Mesothelial cell of epicardium (in vitro differentiated cells): ENCODE results near the gene DNAH6. TPM values are rescaled to one million over a fixed set of nuclear protein-coding genes. Genes with fewer than 3 reads are reported as not detected.

Source experiments
- DNase-seq, 2 experiments: peaks; one replicate each; pipeline ENCODE4 v3.0.0; 2021; ENCODE audit warnings: low spot score in 2 of 2; ENCODE audit not compliant: unreplicated experiment in 2 of 2
- H3K27ac Mint-ChIP-seq: 2 replicates; pipeline ENCODE4 v1.8.0; 2021; ENCODE audit warnings: mixed read lengths
- H3K27me3 Mint-ChIP-seq: 2 replicates; pipeline ENCODE4 v1.8.0; 2021; ENCODE audit warnings: low read depth, mixed read lengths
- H3K36me3 Mint-ChIP-seq: 2 replicates; pipeline ENCODE4 v1.8.0; 2021; ENCODE audit warnings: mixed read lengths
- H3K4me1 Mint-ChIP-seq: 2 replicates; pipeline ENCODE4 v1.8.0; 2021; ENCODE audit warnings: mixed read lengths
- H3K4me3 Mint-ChIP-seq: 2 replicates; pipeline ENCODE4 v1.8.0; 2021; ENCODE audit warnings: mild to moderate bottlenecking, moderate library complexity, mixed read lengths
- H3K9me3 Mint-ChIP-seq: 2 replicates; pipeline ENCODE4 v1.8.0; 2021; ENCODE audit warnings: mixed read lengths
- total RNA-seq: library from RNA; stranded (reverse); gene quantifications from 3 replicates; pipeline ENCODE4 v1.2.1, GENCODE V29; 2021
- TF ChIP-seq, protein P1 (sequence below): fragments of 200-600 bp; sonication (generic); IDR thresholded peaks from one replicate; pipeline ENCODE4 v1.5.0; 2021; ENCODE audit warnings: antibody characterized with exemption; ENCODE audit not compliant: unreplicated experiment

DNAH6 gene
- total RNA-seq, 1 donor from 2014 or later, result 0.54 TPM

DNA sequence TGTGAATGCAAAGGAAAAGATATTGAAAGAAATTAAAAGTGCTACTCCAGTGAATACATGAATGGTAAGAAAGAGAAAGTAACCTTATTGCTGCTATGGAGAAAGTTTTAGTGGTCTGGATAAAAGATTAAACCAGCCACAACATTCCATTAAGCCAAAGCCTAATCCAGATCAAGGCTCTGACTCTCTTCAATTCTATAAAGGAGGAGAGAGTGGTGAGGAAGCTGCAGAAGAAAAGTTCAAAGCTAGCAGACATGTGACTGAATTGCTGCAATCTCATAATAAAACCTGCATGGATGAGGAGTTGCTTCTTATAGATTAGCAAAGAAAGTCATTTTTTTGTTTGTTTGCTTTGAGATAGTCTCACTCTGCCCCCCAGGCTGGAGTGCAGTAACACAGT lies 130.2 kb downstream of the DNAH6 start:
- Mint-ChIP-seq H3K4me1 (no peaks in the 10 kb centered on the region), H3K4me3 (no peak overlapping the region), H3K9me3 (peaks cover 13% of the 10 kb centered on the region), H3K27me3 (peaks cover 21% of the 10 kb centered on the region), H3K27ac (no peak overlapping the region), H3K36me3 (no peaks in the 10 kb centered on the region)
- no peak for DNase-seq
- TF ChIP-seq, protein P1, sequence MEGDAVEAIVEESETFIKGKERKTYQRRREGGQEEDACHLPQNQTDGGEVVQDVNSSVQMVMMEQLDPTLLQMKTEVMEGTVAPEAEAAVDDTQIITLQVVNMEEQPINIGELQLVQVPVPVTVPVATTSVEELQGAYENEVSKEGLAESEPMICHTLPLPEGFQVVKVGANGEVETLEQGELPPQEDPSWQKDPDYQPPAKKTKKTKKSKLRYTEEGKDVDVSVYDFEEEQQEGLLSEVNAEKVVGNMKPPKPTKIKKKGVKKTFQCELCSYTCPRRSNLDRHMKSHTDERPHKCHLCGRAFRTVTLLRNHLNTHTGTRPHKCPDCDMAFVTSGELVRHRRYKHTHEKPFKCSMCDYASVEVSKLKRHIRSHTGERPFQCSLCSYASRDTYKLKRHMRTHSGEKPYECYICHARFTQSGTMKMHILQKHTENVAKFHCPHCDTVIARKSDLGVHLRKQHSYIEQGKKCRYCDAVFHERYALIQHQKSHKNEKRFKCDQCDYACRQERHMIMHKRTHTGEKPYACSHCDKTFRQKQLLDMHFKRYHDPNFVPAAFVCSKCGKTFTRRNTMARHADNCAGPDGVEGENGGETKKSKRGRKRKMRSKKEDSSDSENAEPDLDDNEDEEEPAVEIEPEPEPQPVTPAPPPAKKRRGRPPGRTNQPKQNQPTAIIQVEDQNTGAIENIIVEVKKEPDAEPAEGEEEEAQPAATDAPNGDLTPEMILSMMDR, result no peak

DNA sequence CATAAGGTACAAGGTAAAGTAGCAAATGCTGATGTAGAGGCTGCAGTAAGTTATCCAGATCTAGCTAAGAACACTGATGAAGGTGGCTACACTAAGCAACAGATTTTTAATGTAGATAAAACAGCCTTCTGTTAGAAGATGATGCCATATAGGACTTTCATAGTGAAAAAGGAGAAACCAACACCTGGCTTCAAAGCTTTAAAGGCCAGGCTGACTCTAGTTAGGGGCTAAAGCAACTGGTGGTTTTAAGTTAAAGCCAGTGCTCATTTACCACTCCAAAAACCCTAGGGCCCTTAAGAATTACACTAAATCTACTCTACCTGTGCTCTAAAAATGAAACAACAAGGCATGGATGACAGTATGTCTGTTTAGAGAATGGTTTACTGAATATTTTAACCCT lies 131.0 kb downstream of the DNAH6 start:
- Mint-ChIP-seq H3K9me3 (peaks cover 13% of the 10 kb centered on the region), H3K4me3 (no peak overlapping the region), H3K27me3 (peaks cover 19% of the 10 kb centered on the region), H3K27ac (no peak overlapping the region), H3K4me1 (no peaks in the 10 kb centered on the region), H3K36me3 (no peaks in the 10 kb centered on the region)
- no peak for DNase-seq
- TF ChIP-seq, protein P1, result no peak

DNA sequence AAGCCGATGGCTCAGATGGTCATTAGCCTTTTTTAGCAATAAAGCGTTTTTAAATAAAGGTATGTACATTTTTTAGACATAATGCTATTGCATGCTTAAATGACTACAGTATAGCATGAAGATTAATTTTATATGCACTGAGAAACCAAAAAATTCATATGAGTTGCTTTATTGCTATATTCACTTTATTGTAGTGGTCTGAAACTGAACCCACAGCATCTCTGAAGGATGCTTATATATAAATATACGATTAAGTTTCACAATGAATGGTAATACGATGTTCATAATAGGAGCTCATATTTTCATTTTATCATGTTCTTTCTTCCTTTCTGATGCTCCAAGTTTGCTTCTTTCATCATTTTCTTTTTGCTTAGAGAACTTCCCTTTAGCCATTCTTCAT lies 132.8 kb downstream of the DNAH6 start:
- H3K9me3 Mint-ChIP-seq, result no peaks in the 10 kb centered on the region

DNA sequence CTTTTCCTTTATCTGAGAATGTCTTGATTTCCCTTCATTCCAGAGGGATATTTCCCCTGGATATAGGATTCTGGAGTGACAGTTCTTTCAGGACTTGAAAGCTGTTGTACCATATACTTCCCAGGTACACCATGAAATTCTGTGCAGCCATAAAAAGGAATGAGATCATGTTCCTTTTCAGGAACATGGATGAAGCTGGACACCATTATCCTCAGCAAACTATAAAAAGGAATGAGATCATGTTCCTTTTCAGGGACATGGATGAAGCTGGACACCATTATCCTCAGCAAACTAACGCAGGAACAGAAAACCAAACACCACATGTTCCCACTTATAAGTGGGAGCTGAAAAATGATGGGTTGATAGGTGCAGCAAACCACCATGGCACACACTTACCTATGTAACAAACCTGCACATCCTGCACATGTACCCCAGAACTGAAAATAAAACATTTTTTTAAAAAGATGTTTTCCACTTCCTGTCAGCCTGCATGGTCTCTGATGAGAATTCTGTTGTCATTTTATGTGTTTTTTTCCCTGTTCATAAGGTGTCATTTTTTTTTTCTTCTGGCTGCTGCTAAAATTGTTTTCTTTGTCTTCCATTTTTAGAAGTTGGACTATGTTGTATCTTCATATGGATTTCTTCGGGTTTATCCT lies 133.3 kb downstream of the DNAH6 start:
- DNase-seq, result no peak
- Mint-ChIP-seq H3K4me1 (no peaks in the 10 kb centered on the region), H3K27me3 (peaks cover 29% of the 10 kb centered on the region), H3K27ac (no peak overlapping the region), H3K9me3 (no peaks in the 10 kb centered on the region), H3K36me3 (no peaks in the 10 kb centered on the region), H3K4me3 (no peak overlapping the region)
- TF ChIP-seq, protein P1, result no peak

More for the DNA sequence above, 132.8 kb downstream of the DNAH6 start:
- DNase-seq, result no peak
- Mint-ChIP-seq H3K27me3 (peaks cover 26% of the 10 kb centered on the region), H3K4me3 (no peak overlapping the region), H3K36me3 (no peaks in the 10 kb centered on the region), H3K27ac (no peak overlapping the region), H3K4me1 (no peaks in the 10 kb centered on the region)
- TF ChIP-seq, protein P1, result no peak

DNA sequence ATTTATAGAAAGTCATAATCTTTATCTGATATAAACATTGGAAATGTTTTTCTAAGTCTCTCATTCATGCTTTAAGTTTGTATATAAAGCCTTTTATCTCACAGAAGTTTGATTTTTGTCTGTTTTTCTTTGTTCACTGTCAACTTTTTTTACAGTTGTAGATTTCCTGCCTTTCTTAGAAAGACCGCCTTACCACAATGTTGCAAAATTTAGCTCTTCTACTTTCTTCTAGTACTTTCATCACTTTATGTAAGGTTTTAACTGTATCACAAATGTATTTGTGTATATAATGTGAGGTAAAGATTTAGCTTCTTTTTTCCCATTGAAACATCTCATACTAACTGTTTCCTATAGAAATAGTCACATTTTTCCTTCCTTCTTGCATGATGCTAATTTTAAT lies 136.1 kb downstream of the DNAH6 start:
- Mint-ChIP-seq H3K27me3 (peaks cover 43% of the 10 kb centered on the region), H3K4me1 (no peaks in the 10 kb centered on the region), H3K27ac (no peak overlapping the region), H3K36me3 (no peaks in the 10 kb centered on the region), H3K9me3 (no peaks in the 10 kb centered on the region), H3K4me3 (no peak overlapping the region)
- no peak for DNase-seq
- TF ChIP-seq, protein P1, result no peak
